DND-41 (cell line): ENCODE results near the gene FBN3.

ENCODE experiments used
- CTCF ChIP-seq: IDR thresholded peaks from 2 replicates; pipeline ENCODE4 v1.5.1; 2012; ENCODE audit warnings: borderline replicate concordance, low read length, moderate library complexity, mild to moderate bottlenecking; ENCODE audit not compliant: poor library complexity, severe bottlenecking; ENCODE audit errors: extremely low read depth
- EZH2 ChIP-seq: IDR thresholded peaks from 3 replicates; pipeline ENCODE4 v1.6.1; 2012; ENCODE audit warnings: borderline replicate concordance, low read depth, mild to moderate bottlenecking, moderate library complexity, low read length, inconsistent platforms; ENCODE audit not compliant: severe bottlenecking

- TF ChIP-seq CTCF (no peak), EZH2 (no peak)
Observed at GRCh38 chr19:8086849-8087248, 62.5 kb downstream of the FBN3 start.
